Activated T-cell treated with anti-CD3 and anti-CD28 coated beads, Interleukin-2, amount 50 U/mL, for 48 hours (primary cell): ENCODE results near the gene MED17.

Source experiments
- DNase-seq, 2 experiments: peaks; one replicate each; pipeline ENCODE4 v3.0.0-alpha.2; 2020

Gene MED17

DNA sequence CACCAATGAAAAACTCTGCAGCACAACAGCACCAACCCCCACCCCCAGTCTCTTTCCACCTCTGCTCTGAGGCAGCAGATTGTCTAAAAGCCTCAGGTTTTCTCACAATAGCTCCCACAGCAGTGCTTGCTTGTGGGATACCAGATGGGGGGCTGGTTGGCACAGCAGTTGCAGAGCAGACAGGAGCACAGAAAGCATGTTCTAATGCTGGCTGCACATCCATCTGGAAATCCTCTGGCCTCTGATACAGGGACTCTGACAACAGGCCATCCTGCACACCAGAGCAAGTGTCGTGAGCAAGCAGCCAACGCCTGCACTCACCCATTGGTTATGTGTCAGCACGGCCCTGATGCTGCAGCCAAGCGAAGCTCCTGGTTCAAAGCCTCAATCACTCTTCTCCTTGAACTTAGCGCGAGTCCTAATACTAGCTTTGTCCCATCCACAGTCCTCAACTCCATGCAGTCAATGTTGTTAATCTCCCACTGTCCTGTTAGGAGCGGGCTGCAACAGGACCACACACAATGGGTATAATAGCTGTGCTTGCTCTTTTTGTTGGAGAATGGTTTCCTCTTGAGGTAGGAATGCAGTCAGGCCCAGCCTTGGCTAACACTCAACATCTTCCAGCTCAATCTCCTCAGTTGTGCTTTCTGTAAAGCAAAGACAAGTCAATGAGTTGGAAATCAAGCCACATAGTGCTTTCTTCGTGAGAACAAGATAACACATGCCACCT lies 36.0 kb downstream of the MED17 start:
- DNase-seq: no peak

DNA sequence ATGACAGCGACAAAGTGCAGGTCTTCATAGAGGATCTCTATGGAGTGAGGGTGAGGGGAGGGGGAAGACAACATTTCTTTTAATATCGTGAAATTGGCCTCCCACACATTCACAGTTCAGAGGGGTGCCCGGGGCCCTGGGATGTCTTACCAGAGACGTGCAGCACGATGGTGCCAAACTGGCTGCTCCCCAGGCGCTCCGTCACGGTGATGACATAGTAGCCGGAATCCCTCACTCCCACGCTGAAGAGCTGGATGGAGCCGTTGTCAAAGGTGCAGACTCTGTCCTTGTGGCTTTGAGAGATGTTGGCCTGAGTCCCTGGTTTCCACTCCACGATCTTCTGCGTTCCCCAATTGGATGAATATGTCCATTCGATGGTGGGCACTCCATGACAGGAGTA lies 36.8 kb downstream of the MED17 start:
- no peak for DNase-seq

DNA sequence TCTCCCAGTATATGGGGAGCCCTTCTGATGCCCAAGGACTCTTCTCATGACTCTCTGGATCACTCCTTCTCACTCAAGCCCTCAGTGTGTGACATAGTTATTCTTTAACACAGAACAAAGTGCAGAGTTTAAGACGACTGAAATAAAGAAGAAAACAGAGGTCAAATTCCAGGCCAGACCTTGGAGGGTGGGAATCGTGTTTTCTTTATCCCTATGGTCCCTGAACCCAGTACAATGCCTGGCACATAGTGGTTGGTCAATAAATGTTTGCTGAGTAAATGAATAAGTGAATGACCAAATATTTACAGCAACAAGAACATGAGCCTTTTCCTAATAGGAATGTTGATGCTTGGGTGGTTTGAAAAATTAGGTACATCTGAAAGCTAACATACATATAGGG lies 37.5 kb downstream of the MED17 start:
- no peak for DNase-seq

DNA sequence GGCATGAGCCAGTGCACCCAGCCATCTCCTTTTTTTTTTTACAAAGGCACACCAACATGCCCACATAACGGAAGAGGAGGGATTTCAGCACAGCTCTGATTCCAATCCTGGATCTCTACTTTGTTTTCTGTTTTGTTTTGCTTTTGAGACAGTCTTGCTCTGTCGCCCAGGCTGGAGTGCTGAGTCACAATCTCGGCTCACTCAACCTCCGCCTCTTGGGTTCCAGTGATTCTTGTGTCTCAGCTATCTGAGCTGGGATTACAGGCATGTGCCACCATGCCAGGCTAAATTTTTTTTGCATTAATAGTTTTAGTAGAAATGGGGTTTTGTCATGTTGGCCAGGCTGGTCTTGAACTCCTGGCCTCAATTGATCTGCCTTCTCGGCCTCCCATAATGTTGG lies 38.3 kb downstream of the MED17 start:
- DNase-seq: no peak

DNA sequence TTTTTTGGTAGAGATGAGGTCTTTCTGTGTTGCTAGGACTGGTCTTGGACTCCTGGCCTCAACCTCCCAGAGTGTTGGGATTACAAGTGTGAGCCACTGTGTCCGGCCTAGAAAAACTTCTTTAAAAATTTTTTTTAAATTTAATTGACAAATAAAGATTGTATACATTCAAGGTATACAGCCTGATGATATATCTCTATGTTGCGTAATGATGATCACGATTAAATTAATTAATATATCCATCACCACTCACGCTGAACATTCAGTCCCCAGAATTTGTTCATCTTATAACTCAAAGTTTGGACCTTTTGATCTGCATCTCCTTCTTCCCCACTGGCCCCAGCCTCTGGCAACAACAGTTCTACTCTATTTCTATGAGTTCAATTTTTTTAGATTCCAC lies 39.1 kb downstream of the MED17 start:
- no peak for DNase-seq

DNA sequence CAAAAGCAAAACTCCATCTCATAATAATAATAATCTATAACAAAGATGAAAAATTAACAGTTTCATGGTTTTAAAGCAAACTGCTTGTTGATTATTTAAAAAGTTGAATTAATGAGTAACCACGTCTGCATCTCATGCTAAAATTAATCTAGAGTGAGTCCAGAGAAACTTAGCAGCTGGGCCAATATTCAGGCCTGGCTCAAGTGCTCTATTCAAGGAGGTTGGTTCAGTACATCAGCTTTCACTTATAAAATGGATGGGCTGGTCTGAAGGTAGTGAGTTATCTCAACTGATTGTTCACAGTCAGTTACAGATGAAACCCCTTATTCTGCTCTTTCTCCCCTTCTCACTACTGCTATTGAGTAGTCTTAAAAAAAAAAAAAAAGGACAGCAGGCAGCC lies 43.3 kb downstream of the MED17 start:
- no peak for DNase-seq

DNA sequence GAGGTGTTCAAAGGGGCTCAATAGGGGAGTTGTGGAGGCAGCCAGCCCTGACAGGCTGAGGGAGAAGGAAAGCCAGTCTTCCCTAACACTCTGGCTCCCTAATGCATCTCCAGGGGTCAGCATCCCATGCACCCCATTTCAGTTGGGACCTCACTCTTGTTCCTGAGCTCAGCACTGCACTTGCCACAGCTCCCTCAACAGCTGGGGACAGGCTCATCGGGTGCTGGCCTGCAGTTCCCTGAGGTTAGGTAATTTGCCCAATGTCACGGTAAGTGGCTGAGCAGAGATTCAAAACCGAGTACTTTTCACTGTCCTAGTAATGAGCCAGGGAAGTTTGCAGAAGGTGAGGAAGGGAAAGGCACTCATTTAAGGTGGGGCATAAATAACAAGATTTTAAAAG lies 45.5 kb downstream of the MED17 start:
- DNase-seq: no peak

DNA sequence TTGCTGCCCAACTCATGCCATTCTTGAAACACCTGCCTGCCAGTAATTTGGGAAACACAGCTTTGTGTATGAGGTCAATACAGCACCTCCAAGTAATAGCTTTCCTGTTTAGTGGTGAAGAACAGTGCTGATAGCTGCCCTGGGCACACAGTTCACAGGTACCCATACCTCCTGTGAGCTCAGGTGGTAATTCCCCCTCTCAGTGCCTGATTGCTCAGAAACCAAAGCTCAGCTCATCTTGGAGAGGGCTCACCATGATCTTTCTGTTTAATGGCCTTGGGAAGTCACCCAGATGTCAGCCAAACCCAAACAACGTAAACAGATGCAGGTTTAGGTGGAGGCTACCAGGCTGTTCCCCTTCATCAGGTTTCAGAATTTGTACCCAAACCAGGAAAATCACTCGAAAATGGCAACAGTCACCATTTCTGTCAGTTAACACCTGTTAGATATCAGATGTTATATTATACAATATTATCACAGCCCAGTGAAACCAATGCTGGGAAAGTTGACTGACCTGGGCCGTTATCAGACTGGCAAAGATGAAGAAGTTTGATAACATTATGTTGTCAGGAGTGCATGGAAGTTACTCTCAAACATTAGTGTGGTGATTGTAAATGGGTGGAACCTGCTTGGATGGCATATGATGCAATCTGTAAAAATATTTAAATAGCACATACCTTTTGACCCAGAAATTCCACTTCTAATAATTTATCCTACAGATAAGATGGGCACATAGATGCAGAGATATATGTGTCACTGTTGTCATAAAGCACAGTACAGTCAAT lies 47.5 kb downstream of the MED17 start:
- DNase-seq: no peak

DNA sequence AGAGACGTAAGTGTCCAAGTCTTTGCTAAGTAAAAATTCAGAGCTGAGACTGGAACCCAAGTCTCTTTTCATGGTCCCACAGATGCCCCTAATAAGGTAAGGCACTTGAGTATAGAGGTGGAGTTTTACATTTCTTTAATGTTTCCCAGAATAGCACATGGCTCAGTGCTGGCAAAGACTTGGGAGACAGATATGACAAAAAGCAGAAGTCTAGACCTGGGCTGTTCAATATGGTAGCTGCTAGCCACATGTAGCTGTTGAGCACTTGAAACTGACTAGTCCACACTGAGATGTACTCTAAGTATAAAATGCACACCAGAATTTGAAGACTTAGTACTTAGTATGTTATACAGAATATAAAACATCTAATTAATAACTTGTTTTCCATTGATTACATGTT lies 48.7 kb downstream of the MED17 start:
- DNase-seq: no peak

DNA sequence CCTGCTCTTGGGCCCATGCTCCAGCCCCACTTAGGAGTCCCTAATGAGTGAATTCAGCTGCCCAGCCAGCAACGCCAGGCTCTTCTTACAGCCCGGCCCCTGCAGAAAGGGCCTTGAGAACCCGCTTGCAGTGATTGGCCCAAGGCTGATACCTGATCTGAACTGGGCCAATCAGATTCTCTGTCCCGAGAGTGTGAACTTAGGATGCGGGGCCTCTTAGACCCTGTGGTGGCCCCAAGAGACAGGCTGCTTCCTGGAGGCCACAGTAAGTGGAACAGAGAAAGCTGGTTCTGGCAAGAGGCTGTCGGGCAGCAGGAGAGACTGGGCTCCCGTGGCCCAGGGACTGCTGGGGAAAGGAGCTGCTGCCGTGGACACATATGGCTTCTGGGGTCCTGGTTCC lies 54.9 kb downstream of the MED17 start:
- DNase-seq: no peak

DNA sequence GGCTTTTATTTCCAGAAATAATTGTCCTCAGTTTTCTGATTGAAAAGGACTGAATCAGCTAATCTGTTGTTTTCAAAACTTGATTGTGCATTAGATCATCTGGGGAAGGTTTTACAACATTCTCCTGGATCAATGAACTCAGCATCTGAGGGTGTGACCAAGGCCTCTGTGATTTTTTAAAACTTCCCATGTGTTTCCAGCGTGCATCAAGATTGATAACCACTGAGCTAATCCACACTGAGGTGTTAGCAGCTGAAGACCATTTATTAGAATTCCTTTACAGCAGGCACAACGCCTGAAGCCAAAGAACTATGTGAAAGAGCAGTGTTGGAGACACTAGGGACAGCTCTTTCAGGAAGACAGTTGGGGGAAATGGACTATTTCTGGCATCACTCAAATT lies 56.1 kb downstream of the MED17 start:
- no peak for DNase-seq

DNA sequence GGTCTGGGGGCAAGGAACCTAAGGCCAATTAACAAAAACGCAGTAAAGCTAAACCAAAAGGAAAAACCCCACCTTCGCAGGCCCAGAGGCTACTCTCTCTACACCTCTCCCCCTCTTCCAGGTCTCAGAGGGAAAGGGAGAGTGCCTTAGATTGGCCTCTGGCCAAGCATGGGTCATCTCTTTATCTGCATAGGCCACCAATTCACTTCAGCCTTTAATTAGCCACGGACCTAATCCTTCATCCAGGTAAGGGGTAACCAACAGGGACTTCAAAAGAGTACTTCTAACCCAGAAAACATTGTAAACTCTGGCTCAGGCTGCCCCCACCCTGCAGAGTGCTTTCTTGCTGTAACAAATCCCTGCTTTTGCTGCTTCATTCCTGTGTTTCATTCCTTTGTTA lies 56.9 kb downstream of the MED17 start:
- no peak for DNase-seq

DNA sequence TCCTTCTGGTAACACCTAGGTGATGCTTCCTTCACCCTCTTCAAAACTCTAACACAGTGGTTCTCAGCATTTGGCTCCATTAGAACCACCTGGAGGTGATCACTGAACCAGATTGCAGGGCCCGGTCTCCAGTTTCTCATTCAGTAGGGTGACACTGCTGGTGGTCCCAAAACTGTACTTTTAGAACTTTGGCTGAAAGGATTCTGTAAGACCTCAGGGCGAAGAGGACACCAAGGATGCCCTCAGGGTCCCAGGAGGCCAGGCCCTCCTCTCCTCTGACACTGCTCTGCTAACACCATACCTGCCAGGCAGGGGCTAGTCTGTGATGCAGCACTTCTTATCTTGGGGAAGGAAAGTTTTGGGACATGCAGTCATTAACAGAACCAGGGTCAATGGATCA lies 57.4 kb downstream of the MED17 start:
- DNase-seq: no peak

DNA sequence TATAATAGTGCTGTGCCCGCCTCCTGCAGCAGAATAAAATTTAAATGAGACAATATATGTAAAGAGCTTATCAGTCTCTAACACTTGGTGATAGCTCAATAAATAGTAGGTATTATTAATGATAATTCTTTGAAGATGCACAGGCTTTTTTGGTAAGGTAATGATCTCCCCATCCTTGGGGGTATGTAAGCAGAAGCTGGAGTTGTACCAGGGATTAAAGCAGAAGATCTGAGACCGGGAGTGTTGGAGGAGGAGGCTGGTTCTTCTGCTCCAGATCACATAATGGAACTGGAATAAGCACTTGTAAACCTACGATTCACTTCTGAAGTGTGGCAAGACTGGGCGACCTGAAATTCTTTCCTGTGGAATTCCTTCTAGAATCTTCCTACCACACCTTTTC lies 58.0 kb downstream of the MED17 start:
- DNase-seq: no peak

DNA sequence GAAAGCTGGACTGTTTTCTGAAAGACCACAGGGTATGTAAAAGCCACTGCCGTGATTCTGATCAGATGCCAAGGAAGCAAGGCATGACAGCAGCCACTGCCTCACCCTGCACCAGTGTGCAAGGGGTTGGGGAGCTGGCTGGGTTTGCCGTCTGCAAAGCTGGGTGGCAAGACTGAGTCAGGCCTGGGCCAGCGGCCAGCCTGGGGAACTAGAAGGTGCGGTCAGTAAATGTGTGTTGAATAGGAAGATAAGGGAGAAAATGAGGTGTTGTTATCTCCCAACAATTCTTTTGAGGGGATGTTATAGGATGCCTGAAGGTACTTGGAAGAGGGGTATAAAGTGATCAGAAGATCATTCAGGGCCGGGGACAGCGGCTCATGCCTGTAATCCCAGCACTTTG lies 58.4 kb downstream of the MED17 start:
- DNase-seq: no peak

DNA sequence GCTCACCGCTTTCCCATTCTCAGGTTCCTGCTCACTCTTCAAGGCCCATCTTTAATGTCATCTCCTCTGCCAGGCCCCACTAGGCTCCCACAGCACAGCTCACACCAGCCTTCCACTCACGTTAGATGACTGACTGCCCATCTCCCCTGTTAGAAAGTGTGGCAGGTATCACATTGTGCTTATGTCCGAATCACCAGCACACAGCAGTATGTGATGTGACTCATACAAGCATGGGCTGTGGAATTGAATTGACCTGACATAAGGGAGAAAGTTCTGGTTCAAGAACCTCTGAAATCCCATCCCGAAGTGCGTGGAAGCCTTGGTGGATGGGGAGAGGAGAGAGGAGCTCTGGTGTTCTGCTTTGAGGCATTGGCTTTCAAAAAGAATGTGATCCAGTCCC lies 59.8 kb downstream of the MED17 start:
- no peak for DNase-seq

DNA sequence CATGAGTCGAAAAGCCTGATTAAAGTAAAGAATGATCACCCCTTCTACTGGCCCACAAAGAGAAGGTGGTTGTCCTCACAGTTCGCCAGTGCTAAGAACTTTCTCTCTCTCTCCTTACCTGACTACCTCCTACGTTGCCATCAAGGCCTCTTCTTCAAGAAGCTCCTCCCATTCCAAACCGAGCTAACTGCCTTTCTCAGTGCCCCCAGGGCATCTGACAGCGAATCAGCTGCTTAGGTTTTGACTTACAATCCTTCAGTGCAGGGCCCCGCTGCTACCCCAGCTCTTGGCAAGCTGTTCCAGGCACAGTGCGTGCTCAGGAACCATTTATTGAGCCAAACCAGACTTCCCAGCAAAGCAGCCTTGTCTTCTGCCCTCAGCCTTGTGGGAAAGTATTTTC lies 60.5 kb downstream of the MED17 start:
- DNase-seq: no peak

DNA sequence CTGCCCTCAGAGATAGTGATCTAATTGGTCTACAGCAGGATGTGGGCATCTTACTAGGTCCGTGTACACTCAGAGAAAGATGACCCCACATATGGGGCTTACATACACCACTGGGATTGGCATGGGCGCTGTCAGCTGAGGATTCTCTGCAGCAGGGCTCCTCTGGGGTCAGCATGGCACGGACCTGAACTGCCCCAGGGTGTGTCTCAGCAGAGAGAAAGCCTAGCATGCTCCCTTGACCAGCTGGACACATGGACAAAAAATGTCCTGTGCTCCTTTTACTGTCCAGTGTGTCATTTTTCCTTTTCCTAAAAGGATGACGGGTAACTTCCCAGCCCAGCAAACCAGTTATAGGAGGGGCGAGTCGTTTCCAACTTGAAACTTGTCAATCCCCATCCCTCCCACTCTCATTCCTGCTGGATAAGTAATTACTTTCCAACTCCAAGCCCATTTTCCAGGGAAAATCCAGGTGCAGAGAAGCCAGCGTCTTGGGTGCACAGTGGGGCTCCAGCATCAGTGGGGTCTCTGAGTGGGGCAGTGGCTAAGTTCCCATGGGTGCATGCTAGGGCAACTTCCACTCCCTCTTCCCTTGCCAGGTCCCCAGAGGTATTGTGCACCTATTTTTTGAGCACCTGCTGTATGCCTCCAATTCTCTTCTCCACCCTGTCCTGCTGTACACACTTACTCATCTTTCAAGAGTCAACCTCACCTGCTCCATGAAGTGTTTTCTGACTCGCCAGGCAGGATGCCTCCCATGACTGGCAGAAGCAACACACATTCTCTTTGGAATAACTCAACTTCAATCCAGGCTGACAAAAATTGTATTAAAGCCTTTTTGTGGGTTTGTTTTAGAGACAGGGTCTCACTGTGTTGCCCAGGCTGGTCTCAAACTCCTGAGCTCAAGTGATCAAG lies 61.4 kb downstream of the MED17 start:
- DNase-seq: no peak

DNA sequence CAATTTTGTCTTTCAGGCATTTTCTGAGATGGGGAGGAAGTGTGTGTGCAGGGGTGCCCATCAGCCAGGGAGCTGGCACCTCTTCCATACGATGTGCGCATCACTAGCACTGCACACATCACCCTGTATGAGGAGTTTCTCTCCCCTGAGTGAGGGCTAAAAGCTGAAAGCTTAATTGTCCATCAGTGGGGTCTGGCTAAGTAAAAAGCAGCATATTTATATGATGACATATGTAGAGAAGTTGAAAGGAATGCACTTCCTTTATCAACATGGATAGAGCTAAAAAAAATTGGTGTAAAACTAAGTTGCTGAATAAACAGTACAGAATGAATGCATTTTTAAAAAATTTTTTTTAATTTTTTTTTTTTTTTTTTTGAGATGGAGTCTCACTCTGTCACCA lies 62.3 kb downstream of the MED17 start:
- no peak for DNase-seq

DNA sequence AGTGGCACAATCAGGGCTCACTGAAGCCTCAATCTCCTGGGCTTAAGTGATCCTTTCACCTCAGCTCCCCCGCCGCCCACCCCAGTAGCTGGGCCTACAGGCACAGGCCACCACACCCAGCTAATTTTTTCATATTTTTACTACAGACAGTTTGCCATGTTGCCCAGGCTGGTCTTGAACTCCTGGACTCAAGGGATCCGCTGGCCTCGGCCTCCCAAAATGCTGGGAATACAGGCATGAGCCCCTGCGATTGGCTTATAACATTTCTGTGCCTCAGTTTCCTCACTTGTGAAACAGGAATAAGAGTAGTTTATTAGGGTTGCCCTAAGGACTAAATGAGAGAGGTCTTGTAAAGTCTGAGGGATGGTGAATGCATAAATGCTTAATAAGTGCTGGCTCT lies 65.1 kb downstream of the MED17 start:
- no peak for DNase-seq

DNA sequence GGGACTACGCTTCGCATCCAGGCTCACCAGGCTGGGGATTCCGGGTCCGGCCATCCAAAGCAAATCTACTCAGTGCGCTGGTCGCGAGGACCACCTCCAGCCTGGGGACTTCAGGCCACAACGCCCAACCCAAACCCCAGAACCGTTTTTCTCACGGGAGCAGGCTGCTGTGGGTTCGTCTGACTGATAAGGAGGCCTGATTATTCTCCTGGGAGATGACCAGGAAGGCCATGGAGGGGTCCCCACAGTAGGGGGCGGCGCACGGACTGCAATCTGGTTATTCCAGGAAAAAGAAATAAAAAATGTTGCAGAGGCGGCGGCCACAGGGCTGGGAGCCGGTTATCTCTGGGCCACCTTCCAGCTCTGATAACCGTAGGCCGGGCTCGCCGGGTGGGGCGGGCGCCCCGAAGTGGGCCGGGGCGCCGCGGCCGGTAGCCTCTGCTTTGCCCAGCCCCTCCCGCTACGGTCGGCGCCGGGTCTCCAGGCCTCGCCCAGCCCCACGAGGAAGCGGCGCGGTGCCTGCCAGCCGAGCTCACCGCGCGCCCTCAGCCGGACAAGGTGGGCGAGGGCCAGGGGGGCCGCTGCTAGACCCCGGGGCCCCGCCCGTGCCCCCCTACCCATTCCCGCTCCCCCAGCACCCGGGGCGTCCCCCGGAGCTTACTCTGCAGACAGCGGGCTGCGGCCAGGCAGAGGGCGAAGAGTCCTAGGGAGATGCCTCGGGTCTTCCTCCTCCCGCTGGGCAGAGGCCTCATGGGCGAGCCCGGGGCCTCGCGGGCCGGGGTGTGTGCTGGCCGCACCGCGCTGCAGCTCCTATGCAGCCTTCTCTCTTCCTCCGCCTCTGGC lies 65.9 kb downstream of the MED17 start:
- no peak for DNase-seq

DNA sequence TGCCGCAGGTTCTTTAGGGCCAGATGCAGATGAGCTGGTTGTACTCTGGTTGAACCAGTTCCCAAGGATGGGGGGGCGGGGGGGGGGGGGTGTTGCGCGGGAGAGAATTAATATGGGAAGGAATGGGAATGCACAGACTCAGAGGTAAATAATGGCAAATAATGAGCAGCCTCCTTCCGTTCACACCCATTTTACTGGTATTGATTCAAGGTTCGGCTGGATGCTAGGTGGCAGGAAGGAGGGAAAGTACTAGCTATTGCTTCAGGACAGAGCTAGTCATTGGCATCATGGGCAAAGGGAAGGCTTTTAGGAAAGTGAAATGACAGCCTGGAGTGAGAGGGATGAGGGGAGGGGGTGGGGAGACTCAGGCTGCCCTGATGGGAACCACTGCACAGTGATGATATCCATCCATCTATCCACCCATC lies 66.5 kb downstream of the MED17 start, which contains the start of gene VSTM5:
Gene VSTM5, minus strand, starts transcription at position 25 of the 425 bp plus-strand sequence. CDS start 116 bp downstream, outside the sequence.
- no peak for DNase-seq

DNA sequence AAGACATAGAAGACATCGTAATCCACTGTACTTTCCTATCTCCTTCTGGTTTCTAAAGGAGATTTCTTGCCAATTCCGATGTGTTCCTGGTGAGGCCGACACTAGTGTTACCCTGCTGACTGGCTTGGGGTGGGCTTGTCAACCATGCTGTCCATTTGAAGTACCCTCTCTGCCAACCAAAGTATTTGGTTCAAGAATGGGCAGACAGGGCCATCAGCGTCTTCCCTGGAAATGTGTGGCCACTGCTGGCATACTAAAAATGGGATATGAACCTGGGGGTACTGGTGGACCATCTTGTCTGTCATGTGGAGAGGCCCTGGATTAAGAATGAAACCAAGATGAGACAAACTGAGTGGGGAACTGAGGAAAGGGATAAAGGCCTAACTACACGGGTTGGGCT lies 68.2 kb downstream of the MED17 start:
- DNase-seq: no peak
